HG02852 (cell line): ENCODE results near the gene PPP2CA.
"Not testable (repeated sequence)": the region's sequence is repeated elsewhere in the genome, so short reads cannot be mapped to it uniquely, and the experiment has no call there.

ENCODE experiments used
- ATAC-seq: cut with Tn5 transposase; IDR thresholded peaks from one replicate; pipeline ENCODE4 v1.9.1; 2021; ENCODE audit warnings: mild to moderate bottlenecking, moderate library complexity; ENCODE audit not compliant: unreplicated experiment

The PPP2CA gene

DNA sequence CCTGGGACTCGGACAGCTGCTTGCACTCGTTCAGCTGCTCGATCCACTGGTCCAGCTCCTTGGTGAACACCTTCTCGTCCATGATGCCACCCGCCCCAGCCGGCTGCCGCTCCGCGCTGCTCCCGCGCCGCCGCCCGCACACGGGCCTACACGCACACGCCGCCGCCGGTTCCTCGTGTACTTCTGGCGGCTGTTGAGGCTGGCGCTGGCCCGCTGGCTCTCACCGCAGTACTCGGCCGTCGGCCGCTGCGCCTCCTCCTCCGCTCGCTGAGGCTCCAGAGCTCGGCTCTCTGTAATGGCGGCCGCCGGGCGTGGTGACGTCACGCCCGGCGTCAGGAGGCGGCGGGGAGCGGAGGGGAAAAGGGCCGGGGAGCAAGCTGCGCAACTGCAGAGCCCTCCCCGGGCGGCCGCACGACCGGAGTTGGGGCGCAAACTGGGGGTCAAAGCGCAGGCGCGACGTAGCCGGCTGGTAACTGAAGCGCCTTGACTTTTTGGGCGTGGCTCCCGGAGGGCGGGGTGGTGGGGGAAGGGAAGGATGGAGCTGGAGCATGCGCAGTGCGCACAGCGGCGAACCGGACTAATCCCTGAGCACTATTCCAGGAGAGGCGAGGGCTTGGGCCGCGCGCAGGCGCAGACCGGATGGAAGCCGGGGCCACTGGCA lies at the start of gene PPP2CA:
PPP2CA (minus strand) TSS at position 294 of the 661 bp plus-strand sequence; CDS start at position 82, 212 bp downstream.
- peak; percentile 80 for ATAC-seq

DNA sequence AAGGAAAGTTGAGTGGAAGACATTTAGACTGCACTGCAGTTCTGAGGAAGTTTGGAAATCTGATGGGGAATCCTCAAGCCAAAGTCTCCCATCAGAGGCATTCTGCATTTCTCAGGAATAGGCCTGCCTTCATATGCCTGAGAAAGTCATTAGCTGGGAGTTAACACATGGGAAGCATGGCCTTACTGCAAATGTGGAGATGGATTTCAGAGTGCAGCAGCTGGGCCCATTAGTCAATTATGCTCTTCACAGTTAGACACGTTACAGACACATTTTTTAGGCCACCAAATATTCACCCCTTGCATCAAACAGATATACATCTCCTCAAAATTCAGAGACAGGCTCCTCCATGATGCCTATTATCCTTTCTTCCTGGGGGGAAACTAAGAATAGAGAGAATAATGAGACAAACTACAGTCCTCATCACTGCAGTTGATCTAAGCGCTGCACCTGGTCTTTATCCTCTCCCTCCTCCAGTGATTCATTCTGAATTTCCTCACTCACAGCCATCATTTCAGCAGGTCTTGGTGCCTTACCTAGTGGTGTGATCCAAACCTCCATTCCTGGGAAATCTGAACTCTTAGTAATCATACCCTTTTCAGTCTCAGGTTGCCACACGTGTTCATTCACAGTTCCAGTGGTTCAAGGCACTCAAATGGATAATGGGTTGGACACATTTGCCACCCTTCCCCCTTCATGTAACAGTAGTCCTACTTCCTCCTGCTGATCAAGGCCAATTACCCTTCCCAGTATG lies 47.9 kb upstream of the PPP2CA start:
- no peak for ATAC-seq

DNA sequence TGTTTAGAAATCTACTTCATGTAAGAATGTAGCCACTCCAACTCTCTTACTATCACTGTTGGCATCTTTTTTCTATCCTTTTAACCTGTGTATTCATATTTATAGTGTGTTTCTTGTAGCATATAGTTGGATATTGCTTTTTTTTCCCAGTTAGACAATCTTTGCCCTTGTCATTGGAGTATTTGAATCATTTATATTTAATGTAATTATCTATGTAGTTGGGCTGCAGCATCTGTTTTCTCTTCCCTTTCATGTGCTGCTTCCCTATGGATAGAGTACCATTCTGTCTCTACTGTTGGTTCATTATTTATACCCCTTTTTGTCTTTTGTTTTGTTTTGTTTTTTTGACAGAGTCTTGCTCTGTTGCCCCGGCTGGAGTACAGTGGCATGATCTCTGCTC lies 45.2 kb upstream of the PPP2CA start:
- no peak for ATAC-seq

GRCh38 chr5:134268919-134269318 lies 43.0 kb upstream of the PPP2CA start:
- no peak for ATAC-seq

- no peak for ATAC-seq
These were observed 42.2 kb upstream of the PPP2CA start for GRCh38 chr5:134268019-134268601.

DNA sequence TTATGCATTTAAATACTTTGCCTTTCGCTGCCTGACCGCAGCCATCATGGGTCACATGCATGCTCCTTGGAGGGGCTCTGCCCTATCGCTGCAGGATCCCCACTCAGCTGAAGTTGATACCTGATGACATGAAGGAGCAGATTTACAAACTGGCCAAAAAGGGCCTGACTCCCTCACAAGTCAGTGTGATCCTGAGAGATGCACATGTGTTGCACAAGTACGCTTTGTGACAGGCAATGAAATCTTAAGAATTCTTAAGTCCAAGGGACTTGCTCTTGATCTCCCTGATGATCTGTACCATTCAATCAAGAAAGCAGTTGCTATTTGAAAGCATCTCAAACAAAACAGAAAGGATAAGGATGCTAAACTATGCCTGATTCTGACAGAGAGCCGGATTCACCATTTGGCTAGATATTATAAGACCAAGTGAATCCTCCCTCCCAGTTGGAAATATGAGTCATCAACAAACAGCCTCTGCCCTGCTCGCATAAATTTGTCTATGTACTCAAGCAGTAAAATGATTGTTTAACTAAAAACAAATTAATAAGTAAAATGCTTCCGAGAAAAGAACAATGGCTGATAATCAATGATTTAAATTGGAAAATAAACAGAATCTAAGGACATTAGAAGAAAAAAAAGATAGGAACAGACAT lies 41.6 kb upstream of the PPP2CA start:
- no peak for ATAC-seq

DNA sequence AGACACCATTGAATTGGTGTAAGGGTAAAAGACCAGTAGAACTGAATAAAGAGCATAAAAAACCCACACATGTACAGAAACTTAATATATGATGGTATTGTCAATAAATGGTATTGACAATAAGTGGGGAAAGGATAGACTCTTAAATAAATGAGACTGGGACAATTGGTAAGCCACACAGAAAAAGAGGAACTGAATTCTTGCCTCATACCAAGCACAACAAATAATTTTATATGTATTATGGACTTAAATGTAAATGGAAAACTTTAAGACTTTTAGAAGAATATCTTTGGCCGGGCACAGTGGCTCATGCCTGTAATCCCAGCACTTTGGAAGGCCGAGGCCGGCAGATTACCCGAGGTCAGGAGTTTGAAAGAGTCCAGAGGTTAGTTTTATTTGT lies 37.9 kb upstream of the PPP2CA start:
- ATAC-seq = no peak

- ATAC-seq = not testable (repeated sequence)
These were observed 36.8 kb upstream of the PPP2CA start for GRCh38 chr5:134262629-134263028.

DNA sequence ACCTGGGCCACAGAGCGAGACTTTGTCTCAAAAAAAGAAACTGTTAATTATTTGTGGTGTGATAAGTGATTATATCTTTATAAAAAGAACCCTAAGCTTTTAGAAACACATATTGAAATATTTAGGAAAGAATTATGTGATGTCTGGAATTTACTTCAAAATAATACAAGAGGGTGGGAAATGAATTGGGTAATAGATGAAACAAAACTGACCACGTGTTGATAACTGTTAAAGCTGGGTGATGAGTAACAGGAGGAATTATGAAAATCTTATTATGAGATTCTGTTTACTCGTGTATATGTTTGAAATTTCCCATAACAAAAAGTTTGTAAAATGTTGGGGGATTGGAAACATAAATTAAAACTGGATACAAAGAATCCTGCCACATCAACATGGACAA lies 33.0 kb upstream of the PPP2CA start:
- ATAC-seq = no peak

- no peak for ATAC-seq
These were observed 31.3 kb upstream of the PPP2CA start for GRCh38 chr5:134257176-134257575.

DNA sequence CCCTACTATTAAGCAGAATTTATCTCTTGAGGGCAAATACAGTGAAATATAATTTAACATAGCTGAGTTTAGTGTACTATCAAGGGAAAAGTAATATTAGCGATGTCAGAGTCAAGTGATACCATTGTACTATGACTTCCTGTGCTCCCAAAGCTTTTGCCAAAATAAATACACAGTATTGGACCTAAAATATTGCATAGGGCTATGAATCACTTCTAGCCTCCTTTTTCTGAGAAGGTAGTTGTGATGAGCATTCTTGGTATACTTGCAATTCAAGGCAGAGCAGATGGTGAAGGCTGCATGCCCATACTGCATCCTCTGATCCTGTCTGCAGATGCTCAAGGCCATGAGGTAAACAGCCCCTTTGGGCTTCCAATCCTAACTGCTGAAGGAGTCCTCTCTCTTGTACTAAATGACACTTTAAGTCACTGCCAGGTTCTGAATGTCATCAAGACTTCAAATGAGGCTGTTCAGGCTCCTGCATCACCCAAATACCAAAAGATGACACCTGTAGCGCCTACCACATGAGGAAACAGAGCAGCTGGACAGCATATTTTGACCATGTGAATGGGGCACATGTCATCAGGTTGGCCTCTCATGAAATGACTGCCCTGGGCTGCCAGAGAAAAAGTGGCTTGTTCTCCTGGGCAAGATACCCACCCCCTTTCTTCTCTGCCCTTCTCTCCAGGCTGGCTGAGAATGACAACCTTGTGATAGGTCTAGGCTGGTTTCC lies 29.7 kb upstream of the PPP2CA start:
- ATAC-seq = no peak

DNA sequence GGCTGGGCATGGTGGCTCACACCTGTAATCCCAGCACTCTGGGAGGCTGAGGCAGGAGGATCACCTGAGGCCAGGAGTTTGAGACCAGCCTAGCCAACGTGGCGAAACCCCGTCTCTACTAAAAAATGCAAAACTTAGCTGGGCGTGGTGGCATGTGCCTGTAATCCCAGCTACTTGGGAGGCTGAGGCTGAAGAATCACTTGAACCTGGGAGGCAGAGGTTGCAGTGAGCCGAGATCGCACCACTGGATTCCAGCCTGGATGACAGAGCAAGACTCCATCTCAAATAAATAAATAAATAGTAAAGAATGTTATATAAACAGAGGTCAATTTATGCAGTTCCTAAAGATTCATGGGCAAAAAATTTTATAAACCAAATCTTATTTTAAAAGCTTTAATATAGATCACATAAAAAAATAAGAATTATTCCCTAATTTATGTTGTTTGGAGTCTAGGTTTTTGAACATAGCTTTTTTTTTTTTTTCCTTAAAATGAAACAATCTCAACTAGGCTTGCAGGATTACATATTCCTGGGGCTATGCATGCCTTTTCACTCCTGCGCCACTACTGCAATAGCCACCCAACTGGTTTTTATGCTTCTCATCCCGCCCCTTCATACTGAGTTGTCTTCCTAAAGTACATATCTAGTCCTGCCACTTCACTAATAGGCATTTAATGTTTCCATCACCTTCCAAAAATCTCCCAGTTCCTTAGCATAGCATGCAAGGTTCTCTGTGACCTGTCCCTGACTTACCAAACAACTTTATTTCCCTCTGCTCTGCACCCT lies 27.7 kb upstream of the PPP2CA start:
- not testable (repeated sequence) for ATAC-seq

GRCh38 chr5:134252671-134253070 lies 26.8 kb upstream of the PPP2CA start:
- no peak for ATAC-seq

- ATAC-seq = no peak
These were observed 25.1 kb upstream of the PPP2CA start for GRCh38 chr5:134250949-134251348.

DNA sequence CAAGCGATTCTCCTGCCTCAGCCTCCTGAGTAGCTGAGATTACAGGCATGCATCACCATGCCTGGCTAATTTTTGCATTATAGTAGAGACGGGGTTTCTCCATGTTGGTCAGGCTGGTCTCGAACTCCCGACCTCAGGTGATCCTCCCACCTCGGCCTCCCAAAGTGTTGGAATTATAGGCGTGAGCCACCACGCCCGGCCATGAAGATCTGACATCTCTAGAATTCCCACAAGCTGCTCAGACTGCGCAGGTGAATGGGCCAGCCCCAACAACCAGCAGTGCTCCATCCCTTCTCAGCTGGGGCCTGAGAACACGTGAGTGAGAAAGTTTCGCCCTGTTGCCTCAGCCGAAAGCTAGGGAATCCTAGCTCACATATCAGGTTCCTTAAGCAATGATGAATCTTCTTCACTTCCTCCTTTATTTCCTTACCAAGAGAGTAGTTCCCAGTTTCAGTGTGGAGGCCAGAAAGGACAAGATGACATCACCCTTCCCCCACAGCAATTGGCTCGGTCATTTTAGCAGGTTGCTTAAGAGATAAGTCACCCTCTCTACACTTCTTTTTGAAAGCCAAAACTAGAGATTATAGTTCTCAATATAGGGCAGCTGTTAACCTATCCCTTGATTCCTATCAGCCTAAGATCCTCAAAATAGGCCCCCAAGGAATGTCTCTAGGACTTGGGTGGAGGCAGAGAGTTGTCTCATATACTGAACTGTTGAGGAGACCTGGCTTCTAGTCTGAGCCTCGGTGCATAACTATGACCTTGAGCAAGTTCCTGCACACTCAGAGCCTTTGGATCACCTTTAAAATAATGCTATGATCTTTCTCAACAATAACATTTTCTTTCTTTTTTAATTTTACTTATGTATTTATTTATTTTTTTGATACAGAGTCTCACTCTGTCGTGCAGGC lies 23.9 kb upstream of the PPP2CA start:
- no peak for ATAC-seq

DNA sequence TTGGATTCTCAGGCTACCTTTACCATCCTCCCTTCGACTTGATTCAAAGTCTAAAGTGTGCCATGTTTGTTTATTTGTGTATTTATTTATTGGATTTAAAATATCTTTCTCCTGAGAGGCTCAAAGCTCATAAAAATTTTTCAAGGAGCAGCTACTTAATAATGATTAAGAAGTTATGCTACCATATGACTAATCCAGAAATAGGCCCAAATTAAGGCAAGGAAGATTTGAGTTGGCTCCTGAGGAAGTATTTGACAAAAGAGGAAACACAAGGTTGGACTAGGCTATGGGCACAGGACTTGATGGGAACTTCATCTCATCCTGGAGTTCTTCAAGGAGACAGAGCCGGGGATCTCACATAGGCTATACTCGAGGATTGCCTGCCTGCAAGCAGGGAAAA lies 22.4 kb upstream of the PPP2CA start:
- no peak for ATAC-seq

- no peak for ATAC-seq
These were observed 21.8 kb upstream of the PPP2CA start for GRCh38 chr5:134247428-134248224.

GRCh38 chr5:134246771-134247427 lies 21.0 kb upstream of the PPP2CA start:
- ATAC-seq = no peak
